BJ (cell line): ENCODE results near the gene RNF38. TPM values are rescaled to one million over a fixed set of nuclear protein-coding genes. Genes with fewer than 3 reads are reported as not detected.

Experiments used
- CTCF ChIA-PET: fragments of 350-600 bp; formaldehyde crosslinking; extraction: SDS; loops from one replicate; lab custom pipeline; 2021; ENCODE audit warnings: antibody characterized with exemption, inconsistent platforms; lab: Yijun Ruan, JAX
- POLR2A ChIA-PET: fragments of 300-600 bp; sonication (Branson Sonifier 250); formaldehyde crosslinking; extraction: SDS; loops from one replicate; lab custom pipeline; 2021; ENCODE audit warnings: antibody characterized with exemption; lab: Charles Lee
- DNase-seq: peaks from one replicate; pipeline ENCODE4 v3.0.0-alpha.2; 2011; ENCODE audit warnings: low read depth
- H3K27me3 ChIP-seq: 2 replicates; pipeline ENCODE4 v1.6.0; 2011; ENCODE audit warnings: low read length; ENCODE audit not compliant: control insufficient read depth, insufficient read depth
- H3K36me3 ChIP-seq: 2 replicates; pipeline ENCODE4 v1.5.1; 2011; ENCODE audit warnings: low read length; ENCODE audit not compliant: control insufficient read depth, insufficient read depth
- H3K4me3 ChIP-seq: 2 replicates; pipeline ENCODE4 v1.5.1; 2011; ENCODE audit warnings: low read depth, mild to moderate bottlenecking, control low read depth, low read length
- polyA plus RNA-seq: library from polyadenylated mRNA; depleted of rRNA; stranded (reverse); fragments of >200 nt; gene quantifications from 2 replicates; pipeline ENCODE4 v1.2.3, GENCODE V29; 2011
- TF ChIP-seq, protein P1 (sequence below): IDR thresholded peaks from 2 replicates; pipeline ENCODE4 v1.5.1; 2011; ENCODE audit warnings: low read depth, mild to moderate bottlenecking, control low read depth, inconsistent platforms, low read length, moderate library complexity; ENCODE audit not compliant: insufficient read depth

RNF38 gene
- polyA plus RNA-seq, 1 experiment = 20.0 TPM

DNA sequence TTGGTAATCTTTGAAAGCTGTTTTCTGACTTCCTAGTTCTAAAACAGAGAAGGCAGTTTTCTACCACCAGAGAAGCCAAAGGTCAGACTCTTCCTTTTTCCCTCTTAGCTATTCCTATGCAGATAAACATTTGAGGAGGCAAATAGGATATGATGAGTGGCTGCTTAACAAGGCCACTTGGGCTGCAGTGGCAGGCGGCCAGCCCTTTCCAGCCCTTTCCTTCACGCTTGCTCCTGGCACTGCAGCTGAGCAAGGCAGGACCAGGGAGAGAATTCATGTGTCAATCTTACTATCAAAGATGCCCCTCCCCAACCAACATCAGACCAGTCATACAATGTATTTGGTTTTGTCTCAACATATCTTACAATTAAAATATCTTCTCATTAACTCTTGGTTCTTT is 36.8 kb upstream of the RNF38 start:
- POLR2A ChIA-PET = no interaction called here
- DNase-seq = no peak
- Histone ChIP-seq H3K27me3 (no peaks in the 10 kb centered on the region), H3K36me3 (no peaks in the 10 kb centered on the region), H3K4me3 (no peak overlapping the region)
- CTCF ChIA-PET = interaction anchor here (1.2 kb wide), 1 partner anchor 14 kb away, joined by 4 read pairs; no protein-coding TSS in a partner anchor
- TF ChIP-seq, protein P1, sequence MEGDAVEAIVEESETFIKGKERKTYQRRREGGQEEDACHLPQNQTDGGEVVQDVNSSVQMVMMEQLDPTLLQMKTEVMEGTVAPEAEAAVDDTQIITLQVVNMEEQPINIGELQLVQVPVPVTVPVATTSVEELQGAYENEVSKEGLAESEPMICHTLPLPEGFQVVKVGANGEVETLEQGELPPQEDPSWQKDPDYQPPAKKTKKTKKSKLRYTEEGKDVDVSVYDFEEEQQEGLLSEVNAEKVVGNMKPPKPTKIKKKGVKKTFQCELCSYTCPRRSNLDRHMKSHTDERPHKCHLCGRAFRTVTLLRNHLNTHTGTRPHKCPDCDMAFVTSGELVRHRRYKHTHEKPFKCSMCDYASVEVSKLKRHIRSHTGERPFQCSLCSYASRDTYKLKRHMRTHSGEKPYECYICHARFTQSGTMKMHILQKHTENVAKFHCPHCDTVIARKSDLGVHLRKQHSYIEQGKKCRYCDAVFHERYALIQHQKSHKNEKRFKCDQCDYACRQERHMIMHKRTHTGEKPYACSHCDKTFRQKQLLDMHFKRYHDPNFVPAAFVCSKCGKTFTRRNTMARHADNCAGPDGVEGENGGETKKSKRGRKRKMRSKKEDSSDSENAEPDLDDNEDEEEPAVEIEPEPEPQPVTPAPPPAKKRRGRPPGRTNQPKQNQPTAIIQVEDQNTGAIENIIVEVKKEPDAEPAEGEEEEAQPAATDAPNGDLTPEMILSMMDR = no peak

DNA sequence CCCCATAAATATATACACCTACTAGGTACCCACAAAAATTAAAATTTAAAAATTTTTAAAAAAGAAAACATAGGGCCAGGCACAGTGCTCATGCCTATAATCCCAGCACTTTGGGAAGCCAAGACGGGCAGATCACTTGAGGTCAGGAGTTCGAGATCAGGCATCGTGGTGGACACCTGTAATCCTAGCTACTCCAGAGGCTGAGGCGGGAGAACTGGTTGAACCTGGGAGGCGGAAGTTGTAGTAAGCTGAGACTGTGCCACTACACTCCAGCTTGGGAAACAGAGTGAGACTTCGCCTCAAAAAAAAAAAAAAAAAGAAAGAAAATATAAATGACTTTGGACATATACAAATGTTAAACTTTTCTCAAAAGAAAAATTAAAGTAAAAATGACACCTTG is 33.3 kb upstream of the RNF38 start:
- DNase-seq = no peak
- Histone ChIP-seq H3K36me3 (no peaks in the 10 kb centered on the region), H3K4me3 (no peak overlapping the region), H3K27me3 (no peaks in the 10 kb centered on the region)
- CTCF ChIA-PET = no interaction called here
- TF ChIP-seq, protein P1 = no peak
- POLR2A ChIA-PET = no interaction called here

DNA sequence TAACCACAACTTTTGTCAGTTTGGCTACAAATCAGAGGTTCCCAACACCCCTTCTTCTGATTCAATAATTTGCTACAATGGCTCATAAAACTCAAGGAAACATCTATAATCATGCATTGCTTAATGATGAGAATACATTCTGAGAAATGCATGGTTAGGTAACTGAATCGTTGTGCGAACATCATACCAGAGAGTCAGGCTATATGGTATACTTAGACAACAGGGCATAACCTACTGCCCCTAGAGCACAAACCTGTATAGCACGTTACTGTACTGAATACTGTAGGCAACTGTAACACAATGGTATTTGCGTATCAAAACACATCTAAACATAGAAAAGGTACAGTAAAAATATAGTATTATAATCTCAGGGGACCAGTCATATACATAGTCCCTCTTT is 31.0 kb upstream of the RNF38 start:
- CTCF ChIA-PET = interaction anchor here (1.3 kb wide), 1 partner anchor 24 kb away, joined by 5 read pairs; no protein-coding TSS in a partner anchor
- no peak for DNase-seq
- Histone ChIP-seq H3K4me3 (no peak overlapping the region), H3K27me3 (no peaks in the 10 kb centered on the region), H3K36me3 (no peaks in the 10 kb centered on the region)
- POLR2A ChIA-PET = no interaction called here
- TF ChIP-seq, protein P1 = no peak

DNA sequence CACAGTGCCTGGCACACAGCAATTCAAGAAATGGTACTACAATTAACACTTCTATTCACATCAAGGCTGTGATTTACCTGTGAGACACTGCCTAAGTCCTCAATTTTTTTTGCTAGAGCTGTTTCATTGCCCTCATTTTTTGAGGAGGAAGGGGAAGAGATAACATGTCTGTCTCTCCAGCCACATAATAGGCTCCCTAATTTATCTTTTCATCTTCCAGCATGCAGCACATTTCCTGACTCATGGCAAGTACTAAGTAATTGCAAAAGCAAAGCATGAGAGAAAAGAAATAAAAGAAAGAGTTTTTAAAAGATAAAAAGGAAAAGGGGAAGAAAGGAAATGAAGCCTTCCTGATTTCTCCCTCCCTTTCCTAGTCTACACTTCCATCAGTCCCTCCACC is 26.9 kb upstream of the RNF38 start:
- CTCF ChIA-PET = interaction anchor here (0.5 to 0.9 kb wide), 2 partner anchors 20 to 760 kb away, joined by 3 read pairs; no protein-coding TSS in a partner anchor
- Histone ChIP-seq H3K36me3 (no peaks in the 10 kb centered on the region), H3K4me3 (no peak overlapping the region), H3K27me3 (no peaks in the 10 kb centered on the region)
- TF ChIP-seq, protein P1 = no peak
- POLR2A ChIA-PET = no interaction called here
- no peak for DNase-seq

DNA sequence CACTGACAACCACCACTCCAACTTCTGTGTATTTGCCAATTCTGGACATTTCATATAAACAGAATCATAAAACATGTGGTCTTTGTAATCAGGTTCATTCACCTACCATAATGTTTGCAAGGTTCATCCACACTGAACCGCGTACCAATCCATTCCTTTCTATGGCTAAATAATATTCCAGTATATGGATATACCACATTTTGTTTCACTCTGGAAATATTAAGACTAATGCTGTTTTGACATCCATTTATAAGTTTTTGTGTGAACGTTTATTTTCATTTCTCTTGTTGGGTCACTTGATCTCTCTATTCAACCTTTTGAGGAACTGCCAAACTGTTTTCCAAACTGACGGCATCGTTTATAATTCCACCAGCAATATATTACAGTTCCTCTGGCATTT is 26.3 kb upstream of the RNF38 start:
- TF ChIP-seq, protein P1 = no peak
- Histone ChIP-seq H3K36me3 (no peaks in the 10 kb centered on the region), H3K4me3 (no peak overlapping the region), H3K27me3 (no peaks in the 10 kb centered on the region)
- ChIA-PET POLR2A (no interaction called here), CTCF (interaction anchor here (0.5 to 0.9 kb wide), 2 partner anchors 19 to 761 kb away, joined by 3 read pairs; no protein-coding TSS in a partner anchor)
- DNase-seq = no peak
